PC-3 (cell line): ENCODE results near the gene CFD. TPM values are rescaled to one million over a fixed set of nuclear protein-coding genes. Genes with fewer than 3 reads are reported as not detected.
A peak's percentile ranks its signal among the peaks of the same experiment; 100 is the strongest.
"Not testable (repeated sequence)": the region's sequence is repeated elsewhere in the genome, so short reads cannot be mapped to it uniquely, and the experiment has no call there.

Experiments used
- ATAC-seq: fragments of 200-7000 bp; cut with Tn5 transposase; 2 replicates; pipeline ENCODE4 v1.9.1; 2020; ENCODE audit warnings: mild to moderate bottlenecking, moderate library complexity
- BruUV-seq: library from RNA; stranded (reverse); fragments of 400-500 nt; replicated peaks from 2 replicates; lab custom pipeline; 2021; lab: Mats Ljungman, UMichigan
- CTCF ChIA-PET: fragments of 300-600 bp; sonication (Branson Sonifier 250); formaldehyde crosslinking; loops from one replicate; lab custom pipeline; 2022; ENCODE audit warnings: antibody characterized with exemption; lab: Charles Lee
- POLR2A ChIA-PET: fragments of 300-600 bp; sonication (Branson Sonifier 250); formaldehyde crosslinking; loops from one replicate; lab custom pipeline; 2022; ENCODE audit warnings: antibody characterized with exemption; ENCODE audit not compliant: unreplicated experiment; lab: Charles Lee
- DNase-seq: peaks from one replicate; pipeline ENCODE4 v3.0.0-alpha.2; 2015
- H2AFZ ChIP-seq: fragments of 300-600 bp; sonication (generic); 2 replicates; pipeline ENCODE4 v1.6.0; 2016; ENCODE audit warnings: antibody characterized with exemption, low read length
- H3F3A ChIP-seq: fragments of 300-600 bp; sonication (generic); one replicate; pipeline ENCODE4 v1.6.0; 2017; ENCODE audit warnings: antibody characterized with exemption, low read length, control low read depth, mild to moderate bottlenecking; ENCODE audit not compliant: unreplicated experiment
- H3K27ac ChIP-seq: fragments of 300-600 bp; sonication (generic); 2 replicates; pipeline ENCODE4 v1.5.1; 2016; ENCODE audit warnings: mild to moderate bottlenecking, low read length
- H3K27me3 ChIP-seq: fragments of 300-600 bp; sonication (generic); 2 replicates; pipeline ENCODE4 v1.6.1; 2016; ENCODE audit warnings: low read length, mixed read lengths
- H3K36me3 ChIP-seq: fragments of 300-600 bp; sonication (generic); 2 replicates; pipeline ENCODE4 v1.6.1; 2016; ENCODE audit warnings: low read depth, mixed run types, low read length, mixed read lengths
- H3K4me1 ChIP-seq: fragments of 300-600 bp; sonication (generic); 2 replicates; pipeline ENCODE4 v1.5.1; 2016; ENCODE audit warnings: low read length; ENCODE audit not compliant: insufficient read depth
- H3K4me2 ChIP-seq: fragments of 300-600 bp; sonication (generic); 2 replicates; pipeline ENCODE4 v1.6.0; 2016; ENCODE audit warnings: low read length
- H3K4me3 ChIP-seq: fragments of 300-600 bp; sonication (generic); 2 replicates; pipeline ENCODE4 v1.5.1; 2016; ENCODE audit warnings: mild to moderate bottlenecking, low read length, mixed read lengths
- H3K79me2 ChIP-seq: fragments of 300-600 bp; sonication (generic); 2 replicates; pipeline ENCODE4 v1.6.1; 2017; ENCODE audit warnings: low read length, mixed read lengths
- H3K9ac ChIP-seq: fragments of 300-600 bp; sonication (generic); 2 replicates; pipeline ENCODE4 v1.6.0; 2016; ENCODE audit warnings: mild to moderate bottlenecking, low read length
- H3K9me2 ChIP-seq: fragments of 300-600 bp; sonication (generic); replicated peaks from 2 replicates; pipeline ENCODE4 v1.6.1; 2016; ENCODE audit warnings: mixed run types, low read length, mixed read lengths
- H3K9me3 ChIP-seq: fragments of 300-600 bp; sonication (generic); 2 replicates; pipeline ENCODE4 v1.6.1; 2016; ENCODE audit warnings: low read length, mixed read lengths
- H4K20me1 ChIP-seq: fragments of 300-600 bp; sonication (generic); 2 replicates; pipeline ENCODE4 v1.6.1; 2016; ENCODE audit warnings: low read length, mixed read lengths
- EZH2 ChIP-seq: fragments of 300-600 bp; sonication (generic); IDR thresholded peaks from one replicate; pipeline ENCODE4 v1.6.1; 2017; ENCODE audit warnings: antibody characterized with exemption, mild to moderate bottlenecking, low read length; ENCODE audit not compliant: unreplicated experiment
- EZH2phosphoT487 ChIP-seq: fragments of 300-600 bp; sonication (generic); IDR thresholded peaks from 2 replicates; pipeline ENCODE4 v1.6.1; 2018; ENCODE audit warnings: mild to moderate bottlenecking, antibody characterized with exemption, low read length, borderline replicate concordance
- intact Hi-C: fragments of 100-400 bp; cut with micrococcal nuclease; formaldehyde crosslinking; loops from 2 replicates; pipeline ENCODE4 v1.9.0; 2023
- total RNA-seq: library from RNA; depleted of rRNA; stranded (reverse); fragments of >200 nt; gene quantifications from 2 replicates; pipeline ENCODE4 v1.2.3, GENCODE V29; 2014
- TF ChIP-seq, protein P1 (sequence below): fragments of 300-600 bp; sonication (generic); conservative IDR thresholded peaks from 2 replicates; pipeline ENCODE4 v1.5.1; 2017; ENCODE audit warnings: antibody characterized with exemption, low read depth, mild to moderate bottlenecking, low read length

The CFD gene
- total RNA-seq, 1 experiment from 2014 or later = 22.4 TPM

DNA sequence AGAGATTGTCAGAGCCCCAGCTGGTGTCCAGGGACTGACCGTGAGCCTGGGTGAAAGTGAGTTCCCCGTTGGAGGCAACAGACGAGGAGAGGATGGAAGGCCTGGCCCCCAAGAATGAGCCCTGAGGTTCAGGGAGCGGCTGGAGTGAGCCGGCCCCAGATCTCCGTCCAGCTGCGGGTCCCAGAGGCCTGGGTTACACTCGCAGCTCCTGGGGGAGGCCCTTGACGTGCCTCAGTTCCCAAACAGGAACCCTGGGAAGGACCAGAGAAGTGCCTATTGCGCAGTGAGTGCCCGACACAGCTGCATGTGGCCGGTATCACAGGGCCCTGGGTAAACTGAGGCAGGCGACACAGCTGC is 8.5 kb upstream of the CFD start:
- intact Hi-C loops = no loop called here

GRCh38 chr19:852136-853013 is 7.1 kb upstream of the CFD start, which contains the start of gene ELANE:
Gene ELANE (plus strand): TSS chr19:852303. CDS start chr19:852329, 26 bp downstream.
- CTCF ChIA-PET = no interaction called here

More for the DNA sequence above, 8.5 kb upstream of the CFD start:
- DNase-seq (no peak), ATAC-seq (no peak; the same call in 1 of the 2 replicates)
- Histone ChIP-seq H3K79me2 (no peaks in the 10 kb centered on the region), H3K27ac (no peak overlapping the region), H2AFZ (peak overlapping the region; percentile 89), H3K9me3 (no peaks in the 10 kb centered on the region), H3F3A (no peaks in the 10 kb centered on the region), H3K4me2 (peak overlapping the region; percentile 65), H3K9me2 (no peaks in the 10 kb centered on the region), H3K36me3 (no peaks in the 10 kb centered on the region), H3K4me3 (peak overlapping the region; percentile 26; the same call in 1 of the 2 replicates), H4K20me1 (no peaks in the 10 kb centered on the region), H3K4me1 (no peaks in the 10 kb centered on the region), H3K9ac (no peak overlapping the region), H3K27me3 (peaks cover 14% of the 10 kb centered on the region)
- no TSS peak for BruUV-seq
- ChIA-PET POLR2A (no interaction called here), CTCF (no interaction called here)
- TF ChIP-seq EZH2phosphoT487 (no peak), EZH2 (no peak)

GRCh38 chr19:853014-853585 is 6.4 kb upstream of the CFD start:
- H3K27ac ChIP-seq = no peak overlapping the region
- H3K9ac ChIP-seq = no peak overlapping the region
- H3F3A ChIP-seq = no peaks in the 10 kb centered on the region
- H3K4me1 ChIP-seq = no peaks in the 10 kb centered on the region
- no peak overlapping the region for H3K4me3 ChIP-seq
- peaks cover 4% of the 10 kb centered on the region for H3K27me3 ChIP-seq
- no peak overlapping the region for H2AFZ ChIP-seq
- H3K9me3 ChIP-seq = no peaks in the 10 kb centered on the region
- intact Hi-C loops = no loop called here
- POLR2A ChIA-PET = no interaction called here
- no peaks in the 10 kb centered on the region for H4K20me1 ChIP-seq
- H3K36me3 ChIP-seq = no peaks in the 10 kb centered on the region
- no peaks in the 10 kb centered on the region for H3K9me2 ChIP-seq
- no peak overlapping the region for H3K4me2 ChIP-seq
- ATAC-seq = no peak
- TF ChIP-seq EZH2 (no peak), EZH2phosphoT487 (no peak)
- TF ChIP-seq, protein P1, sequence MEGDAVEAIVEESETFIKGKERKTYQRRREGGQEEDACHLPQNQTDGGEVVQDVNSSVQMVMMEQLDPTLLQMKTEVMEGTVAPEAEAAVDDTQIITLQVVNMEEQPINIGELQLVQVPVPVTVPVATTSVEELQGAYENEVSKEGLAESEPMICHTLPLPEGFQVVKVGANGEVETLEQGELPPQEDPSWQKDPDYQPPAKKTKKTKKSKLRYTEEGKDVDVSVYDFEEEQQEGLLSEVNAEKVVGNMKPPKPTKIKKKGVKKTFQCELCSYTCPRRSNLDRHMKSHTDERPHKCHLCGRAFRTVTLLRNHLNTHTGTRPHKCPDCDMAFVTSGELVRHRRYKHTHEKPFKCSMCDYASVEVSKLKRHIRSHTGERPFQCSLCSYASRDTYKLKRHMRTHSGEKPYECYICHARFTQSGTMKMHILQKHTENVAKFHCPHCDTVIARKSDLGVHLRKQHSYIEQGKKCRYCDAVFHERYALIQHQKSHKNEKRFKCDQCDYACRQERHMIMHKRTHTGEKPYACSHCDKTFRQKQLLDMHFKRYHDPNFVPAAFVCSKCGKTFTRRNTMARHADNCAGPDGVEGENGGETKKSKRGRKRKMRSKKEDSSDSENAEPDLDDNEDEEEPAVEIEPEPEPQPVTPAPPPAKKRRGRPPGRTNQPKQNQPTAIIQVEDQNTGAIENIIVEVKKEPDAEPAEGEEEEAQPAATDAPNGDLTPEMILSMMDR = no peak
- no peak for DNase-seq
- BruUV-seq = no TSS peak
- CTCF ChIA-PET = no interaction called here
- H3K79me2 ChIP-seq = no peaks in the 10 kb centered on the region

More at GRCh38 chr19:852136-853013, 7.1 kb upstream of the CFD start, which contains the start of gene ELANE:
- intact Hi-C loops = no loop called here
- Histone ChIP-seq H3K4me2 (no peak within 1 kb of the TSS), H2AFZ (no peak within 1 kb of the TSS), H3K9me3 (no peaks in the 10 kb centered on the region), H3K4me1 (no peaks in the 10 kb centered on the region), H3K27me3 (peaks cover 11% of the 10 kb centered on the region), H3K79me2 (no peaks in the 10 kb centered on the region), H3F3A (no peaks in the 10 kb centered on the region), H3K9ac (no peak within 1 kb of the TSS), H4K20me1 (no peaks in the 10 kb centered on the region), H3K27ac (no peak within 1 kb of the TSS), H3K36me3 (no peaks in the 10 kb centered on the region), H3K4me3 (no peak within 1 kb of the TSS), H3K9me2 (no peaks in the 10 kb centered on the region)
- ATAC-seq (no peak), DNase-seq (no peak)
- TF ChIP-seq EZH2 = no peak
- TF ChIP-seq, protein P1 = no peak
- TF ChIP-seq EZH2phosphoT487 = no peak
- no TSS peak for BruUV-seq
- POLR2A ChIA-PET = no interaction called here

GRCh38 chr19:853614-854220 is 5.7 kb upstream of the CFD start:
- H4K20me1 ChIP-seq, H3K27me3 ChIP-seq, H3K4me2 ChIP-seq, H3K9me2 ChIP-seq, H3K36me3 ChIP-seq, H3K4me3 ChIP-seq, ATAC-seq, POLR2A ChIA-PET, H3K9ac ChIP-seq, DNase-seq, H3K9me3 ChIP-seq, BruUV-seq, H3F3A ChIP-seq, H3K79me2 ChIP-seq, CTCF ChIA-PET, H3K4me1 ChIP-seq, H2AFZ ChIP-seq, H3K27ac ChIP-seq, intact Hi-C loops: not testable (repeated sequence)
